HepG2 (cell line): ENCODE data around the gene ST14. TPM values are rescaled to one million over a fixed set of nuclear protein-coding genes. Genes with fewer than 3 reads are reported as not detected.

Experiments used
- ERF ChIP-seq: IDR thresholded peaks from 2 replicates; pipeline ENCODE4 v1.6.1; 2018; ENCODE audit warnings: missing biosample characterization, missing genetic modification reagents
- GABPB1 ChIP-seq: IDR thresholded peaks from 2 replicates; pipeline ENCODE4 v1.6.1; 2016; ENCODE audit warnings: mild to moderate bottlenecking, missing genetic modification reagents, moderate library complexity, missing compliant biosample characterization
- GTF3A ChIP-seq: sonication (generic); formaldehyde crosslinking; conservative IDR thresholded peaks from 2 replicates; pipeline ENCODE4 v1.4.0; 2020; ENCODE audit warnings: mild to moderate bottlenecking, missing genetic modification reagents
- HNRNPLL ChIP-seq: fragments of 200-400 bp; formaldehyde crosslinking; IDR thresholded peaks from 2 replicates; pipeline ENCODE4 v1.6.1; 2017; ENCODE audit warnings: mild to moderate bottlenecking, low read depth, low read length; ENCODE audit not compliant: poor library complexity, severe bottlenecking
- JUN ChIP-seq: sonication (generic); formaldehyde crosslinking; IDR thresholded peaks from 2 replicates; pipeline ENCODE4 v1.4.0; 2020; ENCODE audit warnings: mild to moderate bottlenecking, missing genetic modification reagents
- KLF13 ChIP-seq: sonication (generic); formaldehyde crosslinking; IDR thresholded peaks from 2 replicates; pipeline ENCODE4 v1.4.0; 2020; ENCODE audit warnings: mild to moderate bottlenecking, missing genetic modification reagents
- MYC ChIP-seq: sonication (generic); formaldehyde crosslinking; IDR thresholded peaks from 2 replicates; pipeline ENCODE4 v1.9.0; 2021; ENCODE audit warnings: missing genetic modification reagents, borderline replicate concordance
- MZF1 ChIP-seq: sonication (generic); formaldehyde crosslinking; IDR thresholded peaks from 2 replicates; pipeline ENCODE4 v1.8.1; 2023; ENCODE audit warnings: mild to moderate bottlenecking, missing genetic modification reagents, borderline replicate concordance
- NFKB2 ChIP-seq: sonication (generic); formaldehyde crosslinking; IDR thresholded peaks from 2 replicates; pipeline ENCODE4 v1.4.0; 2020; ENCODE audit warnings: missing genetic modification reagents, borderline replicate concordance
- REPIN1 ChIP-seq: sonication (generic); formaldehyde crosslinking; IDR thresholded peaks from 2 replicates; pipeline ENCODE4 v1.8.0; 2022; ENCODE audit warnings: missing genetic modification reagents, low read depth, mild to moderate bottlenecking, borderline replicate concordance
- SP4 ChIP-seq: sonication (generic); formaldehyde crosslinking; IDR thresholded peaks from 2 replicates; pipeline ENCODE4 v1.8.1; 2023; ENCODE audit warnings: mild to moderate bottlenecking, missing genetic modification reagents
- TEAD3 ChIP-seq: optimal IDR thresholded peaks from 2 replicates; pipeline ENCODE3; 2016; ENCODE audit warnings: borderline replicate concordance
- WIZ ChIP-seq: sonication (generic); formaldehyde crosslinking; IDR thresholded peaks from 2 replicates; pipeline ENCODE4 v1.5.1; 2020; ENCODE audit warnings: mild to moderate bottlenecking, missing genetic modification reagents
- ZNF124 ChIP-seq: sonication (generic); formaldehyde crosslinking; IDR thresholded peaks from 2 replicates; pipeline ENCODE4 v1.4.0; 2020; ENCODE audit warnings: missing genetic modification reagents
- ZNF180 ChIP-seq: sonication (generic); formaldehyde crosslinking; IDR thresholded peaks from 2 replicates; pipeline ENCODE4 v1.4.0; 2020; ENCODE audit warnings: low read depth, missing genetic modification reagents, borderline replicate concordance
- ZNF33B ChIP-seq: sonication (generic); formaldehyde crosslinking; IDR thresholded peaks from 2 replicates; pipeline ENCODE4 v1.5.1; 2020; ENCODE audit warnings: mild to moderate bottlenecking, missing genetic modification reagents
- ZNF441 ChIP-seq: sonication (generic); formaldehyde crosslinking; IDR thresholded peaks from 2 replicates; pipeline ENCODE4 v1.7.0; 2021; ENCODE audit warnings: missing genetic modification reagents, borderline replicate concordance
- ZNF598 ChIP-seq: sonication (generic); formaldehyde crosslinking; IDR thresholded peaks from 2 replicates; pipeline ENCODE4 v1.5.1; 2020; ENCODE audit warnings: mild to moderate bottlenecking, missing genetic modification reagents, borderline replicate concordance
- ZNF713 ChIP-seq: sonication (generic); formaldehyde crosslinking; IDR thresholded peaks from 2 replicates; pipeline ENCODE4 v1.4.0; 2020; ENCODE audit warnings: mild to moderate bottlenecking, missing genetic modification reagents
- ZNF724P ChIP-seq: sonication (generic); formaldehyde crosslinking; IDR thresholded peaks from 2 replicates; pipeline ENCODE4 v1.8.0; 2022; ENCODE audit warnings: missing genetic modification reagents, borderline replicate concordance
- ZNF775 ChIP-seq: sonication (generic); formaldehyde crosslinking; IDR thresholded peaks from 2 replicates; pipeline ENCODE4 v1.4.0; 2020; ENCODE audit warnings: missing genetic modification reagents, mild to moderate bottlenecking, moderate library complexity, borderline replicate concordance
- ZNF777 ChIP-seq: sonication (generic); formaldehyde crosslinking; IDR thresholded peaks from 2 replicates; pipeline ENCODE4 v1.4.0; 2020; ENCODE audit warnings: missing genetic modification reagents
- polyA plus RNA-seq, 8 experiments: library from polyadenylated mRNA; depleted of rRNA in 3 of 8; stranded (reverse) in 7 of 8; unstranded in 1 of 8; fragments of >200 nt; fragmentation: Illumina TruSeq in 4 of 8; extraction: Trizol in 4 of 8; gene quantifications; 2 replicates each; pipeline versions ENCODE4 v1.2.1 to v1.2.3, GENCODE V29; 2011 to 2016; ENCODE audit warnings: low read depth in 4 of 8, missing spikeins in 1 of 8, mixed read lengths in 1 of 8; ENCODE audit not compliant: insufficient read depth in 1 of 8
- total RNA-seq, 5 experiments: library from RNA; depleted of rRNA; stranded (reverse); fragments of >200 nt; fragmentation: Illumina TruSeq; extraction: Trizol; gene quantifications; 2 replicates each; pipeline ENCODE4 v1.2.3, GENCODE V29; 2016; ENCODE audit warnings: low read depth in 1 of 5
- TF ChIP-seq, protein P1 (sequence below): sonication (generic); formaldehyde crosslinking; IDR thresholded peaks from 2 replicates; pipeline ENCODE4 v1.8.1; 2023; ENCODE audit warnings: missing genetic modification reagents, mild to moderate bottlenecking, borderline replicate concordance
- TF ChIP-seq, protein P2 (sequence below): sonication (generic); formaldehyde crosslinking; IDR thresholded peaks from 2 replicates; pipeline ENCODE4 v1.4.0; 2020; ENCODE audit warnings: mild to moderate bottlenecking, missing genetic modification reagents
- TF ChIP-seq, protein P3 (sequence below): fragments of 450-650 bp; IDR thresholded peaks from 2 replicates; pipeline ENCODE4 v1.6.1; 2017; ENCODE audit warnings: mild to moderate bottlenecking
- TF ChIP-seq, protein P4 (sequence below): sonication (generic); formaldehyde crosslinking; IDR thresholded peaks from 2 replicates; pipeline ENCODE4 v1.4.0; 2020; ENCODE audit warnings: missing genetic modification reagents, borderline replicate concordance

ST14 gene
- total and polyA plus RNA-seq, 2 of the 13 experiments (the other 11 are each of a cell fraction or from before 2014, with no cell fraction given) = 0.88 to 1.4 TPM

DNA sequence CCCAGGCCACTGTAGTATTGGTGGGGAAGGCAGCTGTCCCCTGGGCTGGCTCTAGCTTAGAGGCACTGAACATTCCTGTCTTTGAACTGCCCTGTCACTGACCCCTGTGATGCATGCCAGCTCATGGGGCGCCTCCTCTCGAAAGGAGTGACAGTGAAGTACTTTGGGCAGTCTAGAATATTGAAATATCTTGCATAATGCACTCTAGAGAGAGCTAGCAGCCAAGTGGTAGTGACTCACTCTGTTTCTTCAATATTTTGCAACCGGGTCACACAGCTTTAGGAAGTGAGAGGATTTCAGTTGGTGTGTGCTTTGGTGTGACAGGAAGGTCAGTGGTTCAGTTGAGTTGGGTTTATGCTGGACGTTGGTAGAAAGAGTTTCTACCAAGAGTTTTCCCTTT lies 35.5 kb upstream of the ST14 start (continued):
- peak; percentile 13 for TF ChIP-seq HNRNPLL
- TF ChIP-seq MYC (CRISPR knock-in tag) = no peak; the same call in 1 of the 2 replicates
- TF ChIP-seq ZNF180 (CRISPR knock-in tag) = no peak
- TF ChIP-seq KLF13 (CRISPR knock-in tag) = no peak
- 0 out of 2 replicates have a peak, but pooled peaks have one; percentile 22 for TF ChIP-seq SP4 (CRISPR knock-in tag)
- TF ChIP-seq, protein P1, sequence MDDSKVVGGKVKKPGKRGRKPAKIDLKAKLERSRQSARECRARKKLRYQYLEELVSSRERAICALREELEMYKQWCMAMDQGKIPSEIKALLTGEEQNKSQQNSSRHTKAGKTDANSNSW (CRISPR knock-in tag) = no peak
- no peak for TF ChIP-seq MZF1
- TF ChIP-seq NFKB2 (CRISPR knock-in tag) = no peak
- TF ChIP-seq GTF3A = no peak
- no peak for TF ChIP-seq ZNF775
- TF ChIP-seq ZNF124 (CRISPR knock-in tag) = peak; percentile 87; the same call in 1 of the 2 replicates
- TF ChIP-seq JUN = peak; percentile 91
- TF ChIP-seq, protein P2, sequence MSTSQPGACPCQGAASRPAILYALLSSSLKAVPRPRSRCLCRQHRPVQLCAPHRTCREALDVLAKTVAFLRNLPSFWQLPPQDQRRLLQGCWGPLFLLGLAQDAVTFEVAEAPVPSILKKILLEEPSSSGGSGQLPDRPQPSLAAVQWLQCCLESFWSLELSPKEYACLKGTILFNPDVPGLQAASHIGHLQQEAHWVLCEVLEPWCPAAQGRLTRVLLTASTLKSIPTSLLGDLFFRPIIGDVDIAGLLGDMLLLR (CRISPR knock-in tag) = no peak
- TF ChIP-seq, protein P3, sequence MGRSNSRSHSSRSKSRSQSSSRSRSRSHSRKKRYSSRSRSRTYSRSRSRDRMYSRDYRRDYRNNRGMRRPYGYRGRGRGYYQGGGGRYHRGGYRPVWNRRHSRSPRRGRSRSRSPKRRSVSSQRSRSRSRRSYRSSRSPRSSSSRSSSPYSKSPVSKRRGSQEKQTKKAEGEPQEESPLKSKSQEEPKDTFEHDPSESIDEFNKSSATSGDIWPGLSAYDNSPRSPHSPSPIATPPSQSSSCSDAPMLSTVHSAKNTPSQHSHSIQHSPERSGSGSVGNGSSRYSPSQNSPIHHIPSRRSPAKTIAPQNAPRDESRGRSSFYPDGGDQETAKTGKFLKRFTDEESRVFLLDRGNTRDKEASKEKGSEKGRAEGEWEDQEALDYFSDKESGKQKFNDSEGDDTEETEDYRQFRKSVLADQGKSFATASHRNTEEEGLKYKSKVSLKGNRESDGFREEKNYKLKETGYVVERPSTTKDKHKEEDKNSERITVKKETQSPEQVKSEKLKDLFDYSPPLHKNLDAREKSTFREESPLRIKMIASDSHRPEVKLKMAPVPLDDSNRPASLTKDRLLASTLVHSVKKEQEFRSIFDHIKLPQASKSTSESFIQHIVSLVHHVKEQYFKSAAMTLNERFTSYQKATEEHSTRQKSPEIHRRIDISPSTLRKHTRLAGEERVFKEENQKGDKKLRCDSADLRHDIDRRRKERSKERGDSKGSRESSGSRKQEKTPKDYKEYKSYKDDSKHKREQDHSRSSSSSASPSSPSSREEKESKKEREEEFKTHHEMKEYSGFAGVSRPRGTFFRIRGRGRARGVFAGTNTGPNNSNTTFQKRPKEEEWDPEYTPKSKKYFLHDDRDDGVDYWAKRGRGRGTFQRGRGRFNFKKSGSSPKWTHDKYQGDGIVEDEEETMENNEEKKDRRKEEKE = no peak
- TF ChIP-seq ZNF33B (CRISPR knock-in tag) = no peak
- no peak for TF ChIP-seq WIZ (CRISPR knock-in tag)
- no peak for TF ChIP-seq ZNF441 (CRISPR knock-in tag)
- no peak for TF ChIP-seq ZNF713
- TF ChIP-seq ZNF724P (CRISPR knock-in tag) = no peak
- TF ChIP-seq GABPB1 (CRISPR knock-in tag) = peak; percentile 80
- TF ChIP-seq REPIN1 (CRISPR knock-in tag) = no peak
- no peak for TF ChIP-seq ZNF598 (CRISPR knock-in tag)
- no peak for TF ChIP-seq ZNF777 (CRISPR knock-in tag)
- peak; percentile 86 for TF ChIP-seq ERF (CRISPR knock-in tag)
- TF ChIP-seq, protein P4, sequence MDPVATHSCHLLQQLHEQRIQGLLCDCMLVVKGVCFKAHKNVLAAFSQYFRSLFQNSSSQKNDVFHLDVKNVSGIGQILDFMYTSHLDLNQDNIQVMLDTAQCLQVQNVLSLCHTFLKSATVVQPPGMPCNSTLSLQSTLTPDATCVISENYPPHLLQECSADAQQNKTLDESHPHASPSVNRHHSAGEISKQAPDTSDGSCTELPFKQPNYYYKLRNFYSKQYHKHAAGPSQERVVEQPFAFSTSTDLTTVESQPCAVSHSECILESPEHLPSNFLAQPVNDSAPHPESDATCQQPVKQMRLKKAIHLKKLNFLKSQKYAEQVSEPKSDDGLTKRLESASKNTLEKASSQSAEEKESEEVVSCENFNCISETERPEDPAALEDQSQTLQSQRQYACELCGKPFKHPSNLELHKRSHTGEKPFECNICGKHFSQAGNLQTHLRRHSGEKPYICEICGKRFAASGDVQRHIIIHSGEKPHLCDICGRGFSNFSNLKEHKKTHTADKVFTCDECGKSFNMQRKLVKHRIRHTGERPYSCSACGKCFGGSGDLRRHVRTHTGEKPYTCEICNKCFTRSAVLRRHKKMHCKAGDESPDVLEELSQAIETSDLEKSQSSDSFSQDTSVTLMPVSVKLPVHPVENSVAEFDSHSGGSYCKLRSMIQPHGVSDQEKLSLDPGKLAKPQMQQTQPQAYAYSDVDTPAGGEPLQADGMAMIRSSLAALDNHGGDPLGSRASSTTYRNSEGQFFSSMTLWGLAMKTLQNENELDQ (CRISPR knock-in tag) = no peak; the same call in 1 of the 2 replicates
- TF ChIP-seq TEAD3 (CRISPR knock-in tag) = peak; percentile 94
